GM19324 (cell line): ENCODE results near the gene OR14C36.
"Not testable (repeated sequence)": the region's sequence is repeated elsewhere in the genome, so short reads cannot be mapped to it uniquely, and the experiment has no call there.

Experiments used
- ATAC-seq: cut with Tn5 transposase; IDR thresholded peaks from one replicate; pipeline ENCODE4 v1.9.1; 2021; ENCODE audit warnings: mild to moderate bottlenecking, moderate library complexity; ENCODE audit not compliant: unreplicated experiment, low FRiP score

Gene OR14C36

GRCh38 chr1:248348475-248348874 lies at the start of gene OR14C36:
OR14C36 (plus strand) TSS chr1:248348775; CDS start chr1:248348775, 0 bp downstream.
- ATAC-seq = no peak

GRCh38 chr1:248303324-248303723 lies 45.3 kb upstream of the OR14C36 start, which contains the start of gene OR2T12:
OR2T12 (minus strand) TSS chr1:248303424; CDS start chr1:248295578, 7,846 bp downstream.
- no peak for ATAC-seq

GRCh38 chr1:248305672-248306071 lies 42.9 kb upstream of the OR14C36 start:
- not testable (repeated sequence) for ATAC-seq

- ATAC-seq = no peak
These were observed 42.5 kb upstream of the OR14C36 start for GRCh38 chr1:248306103-248306502.

GRCh38 chr1:248306740-248307139 lies 41.8 kb upstream of the OR14C36 start:
- not testable (repeated sequence) for ATAC-seq

- ATAC-seq = no peak
These were observed 31.8 kb upstream of the OR14C36 start for GRCh38 chr1:248316796-248317195.

GRCh38 chr1:248324468-248324867 lies 24.1 kb upstream of the OR14C36 start, which contains the start of gene OR2M7:
OR2M7 (minus strand) TSS chr1:248324568; CDS start chr1:248324568, 0 bp downstream.
- ATAC-seq = no peak

- no peak for ATAC-seq
These were observed 5.1 kb upstream of the OR14C36 start for GRCh38 chr1:248343451-248343850.

GRCh38 chr1:248359415-248359814 lies 10.8 kb downstream of the OR14C36 start:
- no peak for ATAC-seq

- no peak for ATAC-seq
These were observed 12.6 kb downstream of the OR14C36 start, which contains the start of gene OR2T4 for GRCh38 chr1:248361121-248361715. OR2T4 (plus strand) TSS chr1:248361665; CDS start chr1:248361665, 0 bp downstream.

- peak; percentile 50 for ATAC-seq
These were observed 18.0 kb downstream of the OR14C36 start for GRCh38 chr1:248366609-248367008.

GRCh38 chr1:248372394-248372793 lies 23.8 kb downstream of the OR14C36 start:
- ATAC-seq = no peak

- no peak for ATAC-seq
These were observed 25.2 kb downstream of the OR14C36 start for GRCh38 chr1:248373761-248374160.

GRCh38 chr1:248375446-248375845 lies 26.9 kb downstream of the OR14C36 start, which contains the start of gene OR2T6:
OR2T6 (plus strand) TSS chr1:248375746; CDS start chr1:248387609, 11,863 bp downstream.
- ATAC-seq = no peak

GRCh38 chr1:248376916-248377315 lies 28.3 kb downstream of the OR14C36 start:
- ATAC-seq = no peak

GRCh38 chr1:248380854-248381253 lies 32.3 kb downstream of the OR14C36 start:
- ATAC-seq = no peak

- no peak for ATAC-seq
These were observed 39.9 kb downstream of the OR14C36 start for GRCh38 chr1:248388426-248388825.

- no peak for ATAC-seq
These were observed 44.5 kb downstream of the OR14C36 start for GRCh38 chr1:248393050-248393449.
